GM12874 (cell line): ENCODE data around the gene RRP9.
A peak's percentile ranks its signal among the peaks of the same experiment; 100 is the strongest.

ENCODE experiments used
- TF ChIP-seq, protein P1 (sequence below): IDR thresholded peaks from 2 replicates; pipeline ENCODE4 v1.5.1; 2011; ENCODE audit warnings: low read depth, mild to moderate bottlenecking, control low read depth, low read length, moderate library complexity; ENCODE audit not compliant: insufficient read depth

RRP9 gene

DNA sequence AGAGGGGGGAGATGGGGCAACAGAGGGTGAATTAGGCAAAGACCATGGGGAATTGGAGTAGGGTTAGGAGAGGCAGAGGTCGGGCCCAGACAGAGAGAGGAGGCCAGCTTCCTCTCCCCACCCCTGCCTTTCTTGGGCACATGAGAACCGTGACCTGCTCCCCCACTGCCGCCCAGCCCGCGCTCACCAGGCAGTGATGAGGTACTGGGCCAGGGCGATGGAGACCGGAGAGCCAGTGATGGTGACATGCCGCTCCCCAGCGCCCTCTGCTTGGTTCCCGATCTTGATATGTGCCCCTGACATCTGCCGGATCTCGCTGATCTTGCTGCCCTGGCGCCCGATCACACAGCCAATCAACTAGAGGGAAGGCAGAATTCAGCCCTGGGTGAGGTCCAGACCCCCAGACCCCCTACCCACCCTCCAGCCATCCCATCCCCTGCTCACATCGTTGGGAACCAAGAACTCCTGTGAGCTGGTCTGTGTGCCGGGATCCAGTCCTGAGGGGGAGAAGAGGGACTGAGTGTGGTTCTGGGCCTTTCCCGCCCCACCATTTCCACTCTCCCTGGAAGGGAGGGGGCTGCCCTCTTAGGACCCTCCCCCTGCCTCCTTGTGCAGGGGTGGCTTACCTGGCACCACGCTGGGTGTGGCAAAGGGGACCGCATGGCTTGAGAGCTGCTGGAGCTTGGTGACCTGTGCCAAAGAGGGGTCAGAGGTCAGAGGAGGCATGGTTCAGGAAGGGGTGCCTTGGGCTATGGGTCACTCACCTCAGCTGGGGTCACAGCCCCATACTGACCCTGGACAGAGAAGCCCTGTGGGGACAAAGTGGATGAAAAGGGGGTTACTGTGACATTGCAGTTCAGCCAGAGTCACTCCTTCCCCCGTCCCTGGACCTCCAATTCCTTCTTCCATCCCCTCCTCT is 17.2 kb upstream of the RRP9 start:
- TF ChIP-seq, protein P1, sequence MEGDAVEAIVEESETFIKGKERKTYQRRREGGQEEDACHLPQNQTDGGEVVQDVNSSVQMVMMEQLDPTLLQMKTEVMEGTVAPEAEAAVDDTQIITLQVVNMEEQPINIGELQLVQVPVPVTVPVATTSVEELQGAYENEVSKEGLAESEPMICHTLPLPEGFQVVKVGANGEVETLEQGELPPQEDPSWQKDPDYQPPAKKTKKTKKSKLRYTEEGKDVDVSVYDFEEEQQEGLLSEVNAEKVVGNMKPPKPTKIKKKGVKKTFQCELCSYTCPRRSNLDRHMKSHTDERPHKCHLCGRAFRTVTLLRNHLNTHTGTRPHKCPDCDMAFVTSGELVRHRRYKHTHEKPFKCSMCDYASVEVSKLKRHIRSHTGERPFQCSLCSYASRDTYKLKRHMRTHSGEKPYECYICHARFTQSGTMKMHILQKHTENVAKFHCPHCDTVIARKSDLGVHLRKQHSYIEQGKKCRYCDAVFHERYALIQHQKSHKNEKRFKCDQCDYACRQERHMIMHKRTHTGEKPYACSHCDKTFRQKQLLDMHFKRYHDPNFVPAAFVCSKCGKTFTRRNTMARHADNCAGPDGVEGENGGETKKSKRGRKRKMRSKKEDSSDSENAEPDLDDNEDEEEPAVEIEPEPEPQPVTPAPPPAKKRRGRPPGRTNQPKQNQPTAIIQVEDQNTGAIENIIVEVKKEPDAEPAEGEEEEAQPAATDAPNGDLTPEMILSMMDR, result no peak

DNA sequence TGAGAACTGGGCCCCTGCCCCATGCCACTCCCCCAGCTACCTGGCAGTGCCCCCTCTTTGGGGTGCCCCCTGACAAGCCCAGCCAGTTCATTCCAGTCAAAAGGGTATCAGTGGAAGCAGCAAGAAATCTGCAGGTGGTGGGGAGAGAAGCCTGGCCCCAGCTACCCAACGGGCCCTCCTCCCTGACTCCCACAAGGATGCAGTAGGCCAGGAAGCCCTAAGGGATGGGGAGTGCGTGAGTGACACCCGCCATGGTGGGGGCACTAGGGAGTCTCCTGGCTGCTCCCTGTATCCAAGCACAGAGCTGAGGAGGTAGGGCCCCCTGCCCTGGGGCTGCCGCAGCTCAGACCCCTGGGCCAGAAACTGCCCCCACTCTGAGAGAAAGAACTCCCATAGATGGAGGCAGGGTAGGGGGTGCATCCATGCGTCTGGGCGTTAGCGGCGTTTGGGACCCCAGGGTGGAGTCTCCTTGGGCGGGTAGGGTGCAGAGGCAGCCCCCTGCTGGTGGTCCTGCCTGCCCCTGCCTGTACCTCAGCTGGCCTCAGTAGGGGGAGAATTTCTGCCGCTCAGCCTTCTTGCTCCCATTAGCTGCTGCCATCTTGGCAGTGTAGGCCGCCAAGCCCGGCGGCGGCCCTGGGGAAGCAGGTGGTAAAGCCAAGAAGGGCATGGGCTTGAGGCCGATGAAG is 16.0 kb upstream of the RRP9 start:
- TF ChIP-seq, protein P1, result no peak

DNA sequence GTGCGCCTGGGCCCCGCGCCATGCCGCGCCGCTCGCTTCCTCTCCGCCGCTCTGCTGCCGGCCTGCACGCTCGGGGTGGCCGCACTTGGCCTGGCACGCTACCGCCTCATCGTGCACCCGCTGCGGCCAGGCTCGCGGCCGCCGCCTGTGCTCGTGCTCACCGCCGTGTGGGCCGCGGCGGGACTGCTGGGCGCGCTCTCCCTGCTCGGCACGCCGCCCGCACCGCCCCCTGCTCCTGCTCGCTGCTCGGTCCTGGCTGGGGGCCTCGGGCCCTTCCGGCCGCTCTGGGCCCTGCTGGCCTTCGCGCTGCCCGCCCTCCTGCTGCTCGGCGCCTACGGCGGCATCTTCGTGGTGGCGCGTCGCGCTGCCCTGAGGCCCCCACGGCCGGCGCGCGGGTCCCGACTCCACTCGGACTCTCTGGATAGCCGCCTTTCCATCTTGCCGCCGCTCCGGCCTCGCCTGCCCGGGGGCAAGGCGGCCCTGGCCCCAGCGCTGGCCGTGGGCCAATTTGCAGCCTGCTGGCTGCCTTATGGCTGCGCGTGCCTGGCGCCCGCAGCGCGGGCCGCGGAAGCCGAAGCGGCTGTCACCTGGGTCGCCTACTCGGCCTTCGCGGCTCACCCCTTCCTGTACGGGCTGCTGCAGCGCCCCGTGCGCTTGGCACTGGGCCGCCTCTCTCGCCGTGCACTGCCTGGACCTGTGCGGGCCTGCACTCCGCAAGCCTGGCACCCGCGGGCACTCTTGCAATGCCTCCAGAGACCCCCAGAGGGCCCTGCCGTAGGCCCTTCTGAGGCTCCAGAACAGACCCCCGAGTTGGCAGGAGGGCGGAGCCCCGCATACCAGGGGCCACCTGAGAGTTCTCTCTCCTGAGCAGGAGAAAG is 14.4 kb upstream of the RRP9 start:
- TF ChIP-seq, protein P1, result peak; percentile 64

DNA sequence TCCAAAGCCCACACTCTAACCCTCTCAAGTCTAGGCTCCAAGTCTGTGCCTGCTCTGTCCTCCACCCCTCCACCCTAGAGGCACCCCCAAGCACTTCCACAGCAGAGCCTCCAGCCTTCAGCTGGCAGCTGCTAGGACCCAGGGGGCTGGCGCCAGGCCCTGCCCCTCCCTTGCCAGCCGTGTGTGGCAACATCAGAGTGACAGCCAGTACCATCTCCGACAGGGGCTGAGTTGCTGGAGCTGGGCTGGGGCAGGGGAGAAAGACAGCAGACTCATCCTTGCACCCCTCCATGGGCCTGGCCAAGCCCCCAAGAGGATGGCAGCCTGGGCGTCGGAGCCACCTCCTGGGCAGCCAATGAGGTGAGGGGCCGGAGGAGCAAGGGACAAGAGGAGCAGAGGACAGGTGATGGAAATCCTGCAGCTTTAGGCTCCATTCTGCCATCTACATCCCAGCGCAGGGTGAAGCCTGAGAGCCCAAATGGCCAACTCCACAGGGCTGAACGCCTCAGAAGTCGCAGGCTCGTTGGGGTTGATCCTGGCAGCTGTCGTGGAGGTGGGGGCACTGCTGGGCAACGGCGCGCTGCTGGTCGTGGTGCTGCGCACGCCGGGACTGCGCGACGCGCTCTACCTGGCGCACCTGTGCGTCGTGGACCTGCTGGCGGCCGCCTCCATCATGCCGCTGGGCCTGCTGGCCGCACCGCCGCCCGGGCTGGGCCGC is 13.6 kb upstream of the RRP9 start, which contains the start of gene GPR62:
TSS of gene GPR62 (plus strand) at position 207 of the 718 bp plus-strand sequence. CDS start at position 479, 272 bp downstream.
- TF ChIP-seq, protein P1, result no peak

DNA sequence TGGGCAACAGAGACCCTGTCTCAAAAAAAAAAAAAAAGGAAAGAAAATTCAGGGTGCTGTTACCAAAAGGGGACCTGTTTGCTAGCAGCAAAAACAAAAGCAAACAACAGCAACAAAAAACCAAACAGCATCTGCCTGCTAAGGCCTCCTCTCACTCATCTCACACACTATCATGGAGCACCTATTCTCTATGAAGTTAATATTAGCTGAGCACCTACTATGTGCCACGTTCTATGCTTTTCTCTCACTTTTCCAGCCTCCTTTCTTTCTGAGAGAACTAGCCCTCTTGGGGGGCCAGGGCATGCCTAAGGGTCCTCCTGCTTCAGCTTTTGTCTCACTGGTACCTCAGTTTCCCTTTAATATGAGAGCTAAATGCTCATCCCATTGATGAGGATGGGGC is 13.0 kb upstream of the RRP9 start:
- TF ChIP-seq, protein P1, result no peak

DNA sequence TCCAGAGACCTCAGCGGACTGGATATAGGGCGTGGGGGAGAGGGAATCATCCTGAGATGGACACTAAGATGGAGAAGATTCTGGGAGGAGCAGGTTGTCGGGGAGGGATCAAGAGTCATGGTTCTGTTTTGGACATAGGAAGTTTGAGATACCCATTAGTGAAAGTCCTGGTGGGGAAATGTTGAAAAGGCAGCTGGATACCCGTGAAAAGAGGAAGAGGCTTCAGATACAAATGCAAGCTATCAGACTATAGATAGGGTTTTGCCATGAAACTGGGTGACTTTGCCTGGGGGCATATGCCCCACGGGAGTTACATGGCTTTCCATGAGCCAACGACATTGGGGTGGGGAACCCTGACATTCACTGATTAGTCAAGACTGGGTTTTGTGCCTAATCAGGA is 12.4 kb upstream of the RRP9 start:
- TF ChIP-seq, protein P1, result no peak
